ENCODE data around the gene LRCH4. TPM values are rescaled to one million over a fixed set of nuclear protein-coding genes. Genes with fewer than 3 reads are reported as not detected.
A peak's percentile ranks its signal among the peaks of the same experiment; 100 is the strongest.

The LRCH4 gene
- total and polyA plus RNA-seq, 2 of the 13 experiments (the other 11 are each of a cell fraction or from before 2014, with no cell fraction given): 7.0 to 9.3 TPM

- no peak for TF ChIP-seq ZNF354B (CRISPR knock-in tag; IDR thresholded peaks at IDR 0.05)
- no peak for TF ChIP-seq FOXM1 (CRISPR knock-in tag; IDR thresholded peaks at IDR 0.05)
- no peak for TF ChIP-seq SKIL (CRISPR knock-in tag; IDR thresholded peaks at IDR 0.05; ENCODE audit: borderline replicate concordance)
- no peak; the same call in 1 of the 2 replicates for TF ChIP-seq NCOR1 (IDR thresholded peaks at IDR 0.05; ENCODE audit: borderline replicate concordance, low read length)
- no peak for TF ChIP-seq CC2D1A (CRISPR knock-in tag; IDR thresholded peaks at IDR 0.05)
- no peak for TF ChIP-seq GATAD1 (CRISPR knock-in tag; IDR thresholded peaks at IDR 0.05)
- peak; percentile 92 for TF ChIP-seq RARA (CRISPR knock-in tag; IDR thresholded peaks at IDR 0.05)
- no peak for TF ChIP-seq HNRNPL (IDR thresholded peaks at IDR 0.05; ENCODE audit: low read depth, low read length)
- TF ChIP-seq CBFB (CRISPR knock-in tag; IDR thresholded peaks at IDR 0.05): no peak
- TF ChIP-seq SMAD1 (CRISPR knock-in tag; IDR thresholded peaks at IDR 0.05; ENCODE audit: borderline replicate concordance, low read depth): no peak
- TF ChIP-seq ZNF570 (CRISPR knock-in tag; IDR thresholded peaks at IDR 0.05; ENCODE audit: borderline replicate concordance): no peak
- peak; percentile 62; the same call in 1 of the 2 replicates for TF ChIP-seq DMAP1 (CRISPR knock-in tag; IDR thresholded peaks at IDR 0.05)
- TF ChIP-seq STAT6 (CRISPR knock-in tag; IDR thresholded peaks at IDR 0.05; ENCODE audit: borderline replicate concordance): no peak
- TF ChIP-seq ELF3 (CRISPR knock-in tag; IDR thresholded peaks at IDR 0.05): peak; percentile 86
- TF ChIP-seq PRDM10 (CRISPR knock-in tag; IDR thresholded peaks at IDR 0.05; ENCODE audit: low read depth): 0 out of 2 replicates have a peak, but pooled peaks have one; percentile 26
- no peak for TF ChIP-seq THYN1 (CRISPR knock-in tag; IDR thresholded peaks at IDR 0.05; ENCODE audit: borderline replicate concordance, low read depth)
- no peak for TF ChIP-seq ZNF280B (CRISPR knock-in tag; IDR thresholded peaks at IDR 0.05; ENCODE audit: borderline replicate concordance)
Measured at GRCh38 chr7:100545360-100546128, 40.4 kb downstream of the LRCH4 start (continued).

Measured in HepG2 (cell line).